Brain pericyte (primary cell): ENCODE results near the gene CNKSR3.
A peak's percentile ranks its signal among the peaks of the same experiment; 100 is the strongest.
"Not testable (repeated sequence)": the region's sequence is repeated elsewhere in the genome, so short reads cannot be mapped to it uniquely, and the experiment has no call there.

Experiments
- DNase-seq: peaks from one replicate; pipeline ENCODE4 v3.0.0-alpha.2; 2012; ENCODE audit warnings: low read depth, low spot score

CNKSR3 gene

DNA sequence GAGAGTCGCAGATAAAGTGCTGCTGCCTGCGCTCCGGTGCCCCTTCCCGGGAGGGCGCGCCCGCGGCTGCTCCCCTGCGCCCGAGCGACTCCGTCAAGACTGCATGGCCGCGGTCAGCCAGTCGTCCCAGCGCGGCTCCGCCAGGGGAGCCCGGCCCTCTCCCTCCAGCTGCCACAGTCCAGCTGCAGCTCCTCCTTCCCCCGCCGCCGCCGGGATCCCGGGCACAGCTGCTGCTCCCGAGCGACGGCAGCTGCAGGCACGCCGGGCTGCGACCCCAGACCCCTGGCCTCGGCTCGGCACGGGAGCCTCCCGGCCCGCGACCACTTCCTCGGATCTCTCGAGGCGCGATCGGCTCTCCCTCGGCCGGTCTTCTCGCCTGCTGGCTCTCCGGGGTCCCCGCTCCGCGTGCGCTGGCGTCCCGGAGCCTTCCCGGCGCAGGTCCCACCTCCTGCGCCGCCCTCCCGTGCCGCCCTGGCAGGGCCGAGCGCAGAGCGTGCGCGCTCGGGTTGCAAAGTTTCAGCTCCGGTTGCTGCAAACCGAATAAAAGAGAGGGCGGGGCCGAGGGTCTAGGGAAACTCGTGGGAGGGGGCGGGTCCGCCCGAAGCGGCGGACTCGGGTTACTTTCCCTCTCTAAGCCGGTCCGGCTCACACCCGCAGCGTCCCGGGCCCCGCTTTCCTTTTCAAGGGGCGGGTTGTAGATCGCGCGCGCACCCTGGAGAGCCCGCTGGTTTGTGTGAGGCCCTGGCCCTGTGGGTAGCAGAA is at the start of gene CNKSR3:
TSS of gene CNKSR3 (minus strand) at position 542 of the 762 bp plus-strand sequence. CDS start 571 bp downstream, outside the sequence.
- DNase-seq, result peak; percentile 91

DNA sequence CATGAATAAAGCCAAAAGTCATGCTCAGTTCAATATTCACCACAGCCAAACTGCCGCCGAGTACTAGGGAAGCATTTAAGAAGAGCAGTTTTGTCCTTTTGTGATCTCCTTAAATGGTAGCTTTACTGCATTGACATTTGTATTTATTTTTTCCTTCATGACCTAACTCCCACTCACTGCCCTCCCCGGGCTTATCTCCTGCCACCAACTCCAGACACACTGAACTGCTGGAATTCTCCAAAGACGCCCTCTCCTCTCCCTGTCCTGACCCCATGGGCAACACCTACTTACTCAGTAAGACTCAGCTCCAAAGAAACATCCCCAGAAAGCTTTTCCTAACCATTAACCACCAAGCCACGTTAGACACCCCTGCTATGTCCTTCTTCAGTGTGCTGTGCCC is 48.5 kb upstream of the CNKSR3 start:
- DNase-seq, result no peak

DNA sequence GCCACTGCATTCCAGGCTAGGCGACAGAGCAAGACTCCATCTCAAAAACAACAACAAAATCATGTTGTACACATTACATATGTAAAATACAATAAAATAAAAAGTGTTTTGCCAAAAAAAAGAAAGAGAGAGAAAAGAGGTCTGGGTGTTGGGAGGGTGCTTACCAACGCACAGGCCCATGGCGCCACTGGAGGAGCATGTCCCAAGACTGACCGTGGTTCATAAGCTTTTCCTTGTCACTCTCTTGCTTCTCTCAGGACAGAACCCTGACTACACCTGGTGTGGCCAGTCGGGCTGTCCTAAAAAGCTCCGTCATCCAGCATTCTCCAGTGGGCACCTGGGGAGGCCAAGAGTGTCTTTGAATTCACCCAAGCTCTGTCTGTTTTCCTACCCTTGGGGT is 48.0 kb upstream of the CNKSR3 start:
- no peak for DNase-seq

DNA sequence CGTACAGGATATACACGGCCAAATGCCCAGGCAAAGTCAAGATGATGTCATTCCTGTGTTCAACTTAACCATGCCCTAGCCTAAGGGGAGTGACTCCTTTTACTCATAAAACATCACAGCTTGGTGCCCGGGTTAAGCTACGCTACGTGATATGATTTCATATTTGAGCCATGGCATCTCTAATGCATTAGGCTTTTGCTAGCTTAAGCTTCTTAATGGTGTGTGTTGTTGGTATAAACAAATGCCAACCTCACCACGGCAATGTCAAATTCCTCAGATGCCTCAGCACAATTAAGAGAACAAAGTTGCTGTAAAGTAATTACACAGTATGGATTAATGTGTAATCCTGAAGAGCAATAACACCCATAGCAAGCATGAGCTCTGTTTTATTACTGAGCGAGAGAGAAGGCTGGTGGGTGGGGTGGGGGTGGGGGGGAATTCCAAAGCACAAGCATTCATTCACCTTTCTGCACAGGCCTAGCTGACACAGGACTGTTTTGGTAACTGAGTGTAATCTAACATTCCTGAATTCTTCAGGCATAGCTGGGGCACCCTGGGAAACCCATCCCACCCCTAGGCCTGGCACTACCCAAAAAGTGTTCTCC is 44.7 kb upstream of the CNKSR3 start:
- no peak for DNase-seq

DNA sequence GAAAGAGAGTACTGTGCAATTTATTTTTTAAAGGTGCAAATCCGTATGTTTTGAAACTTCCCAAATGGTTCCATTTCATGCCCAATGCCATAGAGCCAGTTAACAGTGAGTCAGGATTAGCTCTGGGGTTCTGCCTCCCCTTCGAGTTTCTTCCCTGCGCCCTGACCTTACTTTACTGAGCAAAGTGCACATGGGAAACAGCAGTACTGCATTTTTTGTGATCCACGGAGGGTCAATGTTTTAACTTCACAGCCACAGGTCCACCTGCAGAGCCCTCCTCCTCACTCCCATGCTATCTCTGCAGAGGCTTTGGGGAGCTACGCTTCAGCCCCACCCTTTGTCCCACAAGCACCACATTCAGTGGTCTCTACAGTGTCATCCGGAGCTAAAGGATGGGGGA is 44.0 kb upstream of the CNKSR3 start:
- DNase-seq, result no peak

DNA sequence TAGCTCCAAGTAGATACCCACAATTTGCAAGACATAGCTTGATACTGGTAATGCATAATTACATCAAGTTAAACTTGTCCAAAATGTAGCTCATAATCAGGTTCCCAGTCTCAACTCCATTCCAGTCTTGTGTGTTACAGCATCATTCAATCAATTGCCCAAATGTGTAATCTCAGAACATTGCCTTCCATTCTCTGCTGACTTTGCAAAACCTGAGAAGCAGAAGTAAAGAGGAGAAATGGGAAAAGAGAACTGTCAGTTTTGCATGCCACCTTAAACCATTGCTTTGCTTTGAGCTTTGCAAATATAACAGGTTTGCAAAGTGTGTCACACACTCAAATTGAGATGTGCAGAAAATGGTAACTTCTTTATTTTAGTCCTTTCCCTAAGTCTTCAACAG is 40.3 kb upstream of the CNKSR3 start:
- no peak for DNase-seq

DNA sequence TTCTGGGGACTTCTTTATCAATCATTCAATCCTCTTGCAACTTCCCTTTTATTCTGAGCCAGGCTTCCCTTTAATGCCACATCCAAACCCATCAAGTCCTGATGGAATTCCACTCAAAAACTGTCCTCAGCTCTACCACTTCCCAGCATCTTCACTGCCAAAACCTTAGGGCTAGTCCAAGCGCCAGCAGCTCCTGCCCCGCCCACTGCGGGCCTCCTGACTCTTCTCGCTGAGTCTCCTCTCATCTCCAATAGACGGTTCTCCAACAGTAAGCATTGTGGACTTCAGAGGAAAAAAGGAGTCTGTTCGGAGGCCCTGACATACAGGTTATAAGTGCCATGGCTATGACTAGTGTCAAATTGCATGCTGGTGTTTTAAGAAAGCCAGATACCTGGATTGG is 38.7 kb upstream of the CNKSR3 start:
- DNase-seq, result no peak

DNA sequence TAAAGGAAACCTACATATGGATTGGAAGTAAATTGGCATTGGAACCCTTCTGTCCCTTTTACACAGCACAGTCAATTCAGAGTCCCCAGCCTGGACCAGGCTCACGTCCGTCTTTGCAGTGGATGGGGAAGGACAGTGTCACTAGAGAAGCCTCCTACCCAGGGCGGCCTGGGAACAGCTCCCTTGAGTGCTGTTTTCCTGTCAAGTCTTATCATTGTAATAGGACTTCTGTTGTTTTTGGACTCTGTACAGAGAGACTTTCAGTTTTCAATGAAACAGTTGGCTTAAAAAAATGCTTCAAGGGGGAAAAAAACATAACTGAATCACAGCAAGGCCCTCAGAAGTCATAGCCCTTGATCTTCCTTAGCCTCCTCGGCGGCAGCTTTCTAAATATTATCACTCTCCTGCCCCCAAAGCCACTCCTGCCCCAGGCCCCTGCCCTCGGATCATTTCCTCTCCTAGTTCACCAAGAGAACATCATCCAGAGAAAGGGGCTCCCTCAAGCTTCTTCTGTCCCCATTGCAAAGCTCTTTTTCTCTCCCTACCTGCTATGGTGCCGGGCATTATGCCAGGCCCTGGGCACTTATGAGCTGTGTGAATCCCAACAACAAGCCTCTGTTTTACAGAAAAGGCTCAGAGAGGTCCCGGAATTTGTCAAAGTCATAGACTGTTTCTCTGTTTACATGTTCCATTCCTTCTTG is 37.8 kb upstream of the CNKSR3 start:
- DNase-seq, result peak; percentile 24

DNA sequence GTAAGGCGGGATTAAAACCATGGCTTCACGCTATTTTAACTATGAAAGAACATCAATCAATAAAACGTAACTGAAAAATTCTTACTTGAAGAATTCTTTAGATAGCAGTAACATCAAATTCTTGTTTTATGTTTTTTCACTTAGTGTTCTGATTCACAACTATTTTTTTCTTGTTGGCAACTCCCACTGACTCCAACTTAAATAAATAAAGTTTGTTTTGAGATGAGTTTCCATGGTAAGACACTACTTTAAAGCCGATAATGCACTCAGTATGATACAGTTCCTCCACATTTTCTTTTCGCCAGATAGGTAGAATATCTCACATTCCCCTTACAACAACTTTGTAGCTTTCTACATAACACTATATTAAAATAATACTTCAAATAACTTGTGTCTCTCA is 33.1 kb upstream of the CNKSR3 start:
- DNase-seq, result no peak

DNA sequence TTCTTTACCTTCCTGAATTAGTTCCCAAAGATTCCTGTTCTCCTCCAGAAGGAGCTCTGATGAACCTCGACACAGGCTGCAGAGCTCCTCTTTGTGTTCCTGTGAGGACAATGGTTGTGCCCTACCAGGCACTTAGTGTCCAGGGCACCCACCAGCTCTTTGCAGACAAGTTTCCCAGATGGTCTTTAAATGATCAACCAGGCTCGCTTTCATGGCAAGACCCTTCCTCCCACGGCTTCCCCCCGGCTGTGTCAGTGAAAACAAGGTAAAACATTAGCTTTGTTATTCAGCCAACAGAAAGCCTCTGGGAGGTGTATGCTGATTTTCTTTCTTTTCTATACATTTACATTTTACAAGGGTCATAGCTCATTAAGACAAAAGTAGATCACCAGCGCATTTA is 32.3 kb upstream of the CNKSR3 start:
- DNase-seq, result no peak

DNA sequence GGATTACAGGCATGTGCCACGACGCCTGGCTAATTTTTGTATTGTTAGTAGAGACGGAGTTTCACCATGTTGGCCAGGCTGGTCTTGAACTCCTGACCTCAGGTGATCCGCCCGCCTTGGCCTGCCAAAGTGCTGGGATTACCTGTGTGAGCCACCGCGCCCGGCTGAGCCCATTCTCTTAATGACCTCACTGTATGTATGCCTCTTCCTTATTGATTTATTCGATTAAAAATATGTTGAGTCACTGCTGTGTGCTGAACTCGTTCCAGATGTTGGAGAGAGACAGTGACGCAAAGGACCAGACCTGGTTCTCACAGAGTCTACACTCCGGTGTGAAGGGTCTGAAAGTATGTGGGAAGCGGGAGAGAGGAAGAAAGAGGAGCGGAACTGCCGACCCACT is 31.4 kb upstream of the CNKSR3 start:
- DNase-seq, result not testable (repeated sequence)

DNA sequence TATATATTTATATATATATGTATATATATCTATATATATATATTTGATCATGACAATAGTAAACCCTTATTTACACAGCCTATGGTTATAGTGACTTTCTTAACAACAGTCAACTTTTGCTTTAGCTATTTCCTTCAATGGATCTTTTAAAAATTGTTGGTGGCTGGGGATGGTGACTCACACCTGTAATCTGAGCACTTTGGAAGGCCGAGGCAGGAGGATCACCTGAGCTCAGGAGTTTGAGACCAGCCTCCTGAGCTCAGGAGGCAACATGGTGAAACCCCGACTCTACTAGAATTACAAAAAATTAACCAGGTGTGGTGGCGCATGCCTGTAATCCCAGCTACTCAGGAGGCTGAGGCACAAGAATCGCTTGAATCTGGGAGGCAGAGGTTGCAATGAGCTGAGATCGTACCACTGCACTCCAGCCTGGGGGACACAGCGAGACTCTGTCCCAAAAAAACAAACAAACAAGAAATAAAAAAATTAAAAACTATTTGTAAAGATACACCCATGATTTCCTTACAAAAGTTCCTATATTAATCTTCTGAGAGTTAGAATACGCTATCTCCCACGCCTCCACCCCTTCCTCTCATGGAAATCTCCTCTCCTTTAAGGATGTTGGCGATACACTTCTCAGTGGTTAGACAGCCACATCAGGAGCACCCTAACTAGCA is 29.2 kb upstream of the CNKSR3 start:
- no peak for DNase-seq

DNA sequence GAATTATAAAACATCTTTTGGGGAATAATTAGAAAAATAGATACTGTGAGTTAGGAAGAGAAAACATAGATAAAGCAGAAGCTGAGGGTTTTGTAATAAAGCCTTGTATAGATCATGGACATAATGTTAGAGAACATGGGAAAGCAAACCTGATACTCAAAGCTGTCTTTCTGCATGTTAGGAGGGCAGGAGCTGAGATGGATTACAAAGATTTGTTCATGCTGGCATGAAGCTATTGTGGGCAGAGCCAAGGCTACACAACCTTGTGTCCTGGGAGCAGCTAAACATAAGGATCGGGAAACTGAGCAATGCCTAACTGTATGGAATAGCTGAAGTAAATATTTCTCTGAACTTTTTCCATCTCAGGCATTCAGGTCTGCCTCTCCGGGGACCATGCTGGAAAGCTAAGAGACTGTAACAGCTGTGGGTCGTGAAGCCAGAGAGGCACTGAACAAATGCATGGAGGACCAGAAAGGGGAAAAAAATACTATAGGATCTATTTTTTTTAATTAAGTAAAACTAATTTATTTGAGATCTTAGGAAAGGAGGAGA is 28.2 kb upstream of the CNKSR3 start:
- DNase-seq, result no peak

DNA sequence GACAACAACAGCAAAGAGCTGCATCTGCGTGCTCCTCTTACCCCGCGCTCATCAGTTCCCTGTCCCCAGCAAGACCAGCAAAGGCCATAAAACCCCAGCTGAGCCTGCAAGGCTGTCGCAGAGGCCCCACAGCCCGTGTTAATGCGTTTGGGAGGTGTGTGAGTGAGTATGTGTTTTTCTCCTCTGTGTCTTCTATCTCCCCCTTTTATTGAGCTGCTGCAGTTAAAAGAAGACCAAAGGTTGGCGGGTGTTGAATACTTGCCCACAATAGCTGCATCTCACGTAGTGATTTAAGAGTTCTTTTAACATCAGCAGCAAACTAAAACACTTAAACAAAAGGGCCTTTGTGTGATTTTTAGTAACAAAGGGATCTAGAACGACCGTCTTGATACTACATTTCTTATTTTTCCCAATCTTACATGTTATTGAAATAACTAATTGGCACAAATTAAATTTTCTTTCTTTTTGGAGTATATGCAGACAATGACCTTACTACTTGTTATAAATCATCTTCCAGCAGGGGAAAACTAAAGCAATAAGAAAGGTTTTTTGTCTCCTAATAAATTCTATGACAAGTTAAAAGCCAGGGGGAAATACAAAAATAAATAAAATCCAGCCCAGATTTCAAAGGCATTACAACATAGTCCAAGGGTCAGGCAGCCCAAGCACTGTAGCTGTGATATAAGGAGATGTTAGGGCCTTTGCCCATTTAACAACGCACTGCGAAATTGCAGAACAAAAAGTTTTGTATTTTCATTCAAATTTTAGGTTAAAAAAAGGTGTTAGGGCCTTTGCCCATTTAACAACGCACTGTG is 27.2 kb upstream of the CNKSR3 start:
- DNase-seq, result no peak

DNA sequence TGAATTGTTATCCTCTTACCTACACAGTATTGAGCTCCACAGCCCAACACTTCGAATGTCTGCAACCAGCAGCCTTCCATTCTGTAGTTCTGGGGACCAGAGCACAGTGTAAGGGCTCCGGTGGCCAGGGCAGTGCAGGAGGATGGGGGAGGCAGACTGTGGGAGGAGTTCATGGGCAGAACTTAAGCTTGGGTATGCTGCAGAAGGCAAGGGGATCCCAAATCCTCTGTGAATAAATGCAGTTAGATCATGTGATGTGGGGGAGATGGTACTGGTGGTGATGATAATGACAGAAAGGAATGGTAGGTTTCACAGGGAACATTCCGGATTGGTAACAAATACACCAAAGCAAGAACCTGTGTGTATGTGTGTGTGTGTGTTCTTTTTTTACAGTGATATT is 26.5 kb upstream of the CNKSR3 start:
- no peak for DNase-seq

DNA sequence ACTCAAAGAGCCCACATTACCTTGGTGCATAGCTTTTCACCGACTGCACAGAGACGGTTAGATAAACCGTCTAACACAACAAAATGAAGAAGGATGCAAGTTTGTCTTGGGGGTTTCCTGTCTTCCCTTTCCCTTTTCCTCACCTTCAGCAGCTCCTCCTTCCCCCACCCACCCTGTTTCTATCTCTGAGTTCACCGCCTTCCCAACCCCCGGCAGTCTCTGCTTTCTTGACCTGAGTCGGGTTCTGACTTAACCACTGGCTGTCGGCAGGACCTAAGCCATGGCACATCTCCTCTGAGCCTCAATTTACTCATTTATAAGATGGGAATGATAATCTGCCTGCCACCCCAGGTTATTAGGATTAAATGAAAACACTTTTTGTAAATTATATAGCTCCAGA is 25.8 kb upstream of the CNKSR3 start:
- no peak for DNase-seq

DNA sequence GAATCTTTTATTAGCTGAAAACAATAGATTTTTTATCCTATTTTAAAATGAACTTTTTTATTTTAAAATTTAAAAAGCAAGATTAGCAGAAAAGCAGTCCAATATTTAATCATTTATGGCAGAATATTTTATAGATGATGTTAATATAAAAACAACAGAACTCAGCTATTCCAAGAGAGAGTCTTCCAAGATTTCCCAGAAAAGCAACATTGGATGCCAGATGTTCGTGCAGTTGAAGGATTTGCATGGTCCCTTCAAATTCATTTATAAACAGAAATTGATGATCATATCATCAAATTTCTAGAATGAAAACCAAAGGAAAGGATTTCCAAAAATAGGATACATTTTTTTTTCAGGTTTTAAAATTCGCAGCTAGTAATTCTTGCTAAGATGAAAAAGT is 25.4 kb upstream of the CNKSR3 start:
- DNase-seq, result no peak

DNA sequence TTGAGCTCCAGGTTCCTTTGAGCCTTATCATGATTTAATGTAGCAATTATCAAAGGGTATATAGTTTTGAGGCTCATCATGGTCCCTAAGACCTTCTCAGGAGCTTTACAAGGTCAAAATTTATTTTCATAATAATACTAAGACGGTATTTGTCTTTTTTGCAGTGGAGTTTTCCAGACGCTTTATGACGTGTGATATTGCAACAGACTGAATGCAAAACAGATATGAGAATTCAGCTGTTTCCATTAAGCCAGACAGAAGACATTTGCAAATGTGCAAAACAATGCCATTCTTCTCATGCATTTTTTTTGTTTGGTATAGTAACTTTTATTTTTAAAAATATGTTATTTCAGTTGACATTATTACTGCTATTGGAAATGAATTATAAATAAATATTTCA is 24.7 kb upstream of the CNKSR3 start:
- no peak for DNase-seq

DNA sequence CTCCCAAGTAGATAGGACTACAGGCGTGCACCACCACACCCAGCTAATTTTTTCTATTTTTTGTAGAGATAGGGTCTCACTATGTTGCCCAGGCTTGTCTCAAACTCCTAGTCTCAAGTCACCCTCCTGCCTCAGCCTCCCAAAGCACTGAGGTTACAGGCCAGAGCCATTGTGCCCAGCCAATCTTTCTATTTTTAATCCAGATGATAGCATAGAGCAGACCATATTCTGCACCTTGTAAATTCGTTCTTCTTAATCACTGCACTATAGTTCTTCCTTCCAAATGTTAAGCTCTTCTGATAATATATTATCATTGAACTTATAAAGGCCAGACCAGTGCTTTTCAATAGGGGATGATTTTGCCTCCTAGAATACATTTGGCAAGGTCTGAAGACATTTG is 24.0 kb upstream of the CNKSR3 start:
- DNase-seq, result no peak

DNA sequence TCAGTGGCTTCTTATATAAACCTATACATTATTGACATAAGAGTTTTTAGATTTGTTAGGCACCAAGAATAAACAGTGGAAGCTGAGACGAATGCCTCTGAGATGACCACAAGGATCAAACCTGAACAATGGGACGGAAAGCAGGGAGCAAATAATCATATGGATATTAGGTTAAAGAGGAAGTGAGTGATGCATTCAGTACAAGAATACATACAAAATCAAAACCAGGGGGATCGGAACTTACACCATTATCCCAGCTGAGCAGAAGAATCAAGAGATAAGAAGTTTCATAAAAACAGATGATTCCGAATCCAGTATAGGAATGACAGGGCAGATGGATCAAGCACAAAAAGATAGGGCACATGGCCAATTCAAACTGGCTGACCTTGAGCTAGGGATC is 21.9 kb upstream of the CNKSR3 start:
- DNase-seq, result no peak

DNA sequence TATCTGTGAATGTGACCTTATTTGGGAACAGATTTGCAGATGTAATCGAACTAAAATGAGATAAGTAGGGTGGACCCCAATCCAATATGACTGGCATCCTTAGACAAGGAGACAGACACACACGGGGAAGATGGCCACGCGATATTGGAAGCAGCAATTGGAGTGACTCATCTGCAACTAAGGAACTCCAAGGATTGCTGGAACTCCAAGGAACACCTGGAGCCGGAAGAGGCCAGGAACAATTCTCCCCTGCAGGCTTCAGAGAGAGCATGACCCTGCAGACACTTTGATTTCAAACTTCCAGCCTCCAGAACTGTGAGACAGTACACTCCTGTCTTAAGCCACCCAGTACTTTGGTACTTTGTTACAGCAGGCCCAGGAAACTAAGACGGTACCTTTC is 19.5 kb upstream of the CNKSR3 start:
- no peak for DNase-seq
